Activated CD8-positive, alpha-beta memory T cell treated with anti-CD3 and anti-CD28 coated beads for 24 hours (primary cell): ENCODE data around the gene DARS1.
A peak's percentile ranks its signal among the peaks of the same experiment; 100 is the strongest.
"Not testable (repeated sequence)": the region's sequence is repeated elsewhere in the genome, so short reads cannot be mapped to it uniquely, and the experiment has no call there.

ENCODE experiments used
- DNase-seq: peaks from one replicate; pipeline ENCODE4 v3.0.0-alpha.2; 2020

The DARS1 gene

DNA sequence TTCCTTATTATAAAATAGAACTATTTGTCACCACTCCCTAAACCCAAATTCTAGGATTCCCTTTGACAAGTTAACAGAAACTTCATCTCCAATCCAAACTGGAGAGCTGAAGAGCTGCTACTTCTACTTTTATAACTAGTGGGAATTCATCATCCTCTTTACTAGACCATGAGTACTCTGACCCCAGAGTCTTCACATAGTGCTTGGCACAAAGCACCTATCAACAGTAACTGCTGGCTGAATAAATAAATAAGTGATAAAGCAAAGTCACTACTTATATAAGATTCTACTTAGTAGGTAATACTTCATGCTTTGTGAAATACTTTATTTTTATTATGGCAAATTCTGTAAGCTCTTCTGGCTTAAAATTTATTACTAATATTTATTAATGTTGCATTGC, 49.5 kb downstream of the DARS1 start:
- DNase-seq: no peak

DNA sequence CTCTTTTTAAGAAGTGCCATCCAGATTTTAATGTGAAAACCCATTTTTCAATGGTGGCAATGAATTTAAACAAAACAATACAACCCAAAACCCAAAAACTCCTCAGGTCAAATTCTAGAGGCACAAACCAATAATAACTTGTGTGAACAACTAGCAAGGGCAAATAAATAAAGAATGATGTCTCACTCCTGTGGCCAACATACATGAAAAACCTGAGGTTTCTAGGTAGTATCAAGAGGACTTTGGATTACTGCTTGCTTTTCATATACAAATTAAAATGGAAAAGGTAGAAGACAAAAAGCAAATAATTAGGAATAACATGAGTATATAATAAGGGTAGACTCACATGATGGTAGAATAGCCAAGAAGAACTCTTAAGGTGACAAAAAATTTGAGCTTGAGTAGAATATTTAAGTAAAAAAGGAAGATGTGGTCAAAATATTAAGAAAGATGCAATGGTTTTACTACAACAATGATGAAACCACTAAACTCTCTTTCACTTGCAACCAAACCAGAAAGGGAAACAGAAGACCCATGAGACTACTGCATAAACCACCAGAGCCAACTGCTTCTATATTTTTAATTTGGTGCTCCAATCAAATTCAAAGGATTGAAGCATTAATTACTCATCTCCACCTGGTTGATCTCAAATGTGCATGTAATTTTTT, 53.5 kb downstream of the DARS1 start:
- DNase-seq: no peak

DNA sequence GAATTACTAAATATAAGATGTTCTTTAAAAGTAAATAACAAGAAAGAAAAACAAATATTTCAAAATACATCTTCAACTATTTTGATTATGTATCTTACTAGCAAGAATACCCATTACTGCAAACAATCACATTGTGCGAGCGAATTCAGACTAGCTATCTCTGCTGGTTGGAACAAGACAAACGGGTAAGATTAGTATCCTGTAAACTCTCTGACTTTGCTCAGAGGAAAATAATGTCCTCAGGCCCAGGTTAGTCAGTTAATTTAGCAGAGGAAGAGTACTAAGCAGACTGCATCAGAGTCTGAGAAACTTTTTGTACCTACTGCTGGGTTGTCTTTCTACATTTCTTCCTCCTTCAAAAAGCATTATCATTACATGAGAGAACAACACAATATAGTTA, 58.8 kb downstream of the DARS1 start:
- no peak for DNase-seq

DNA sequence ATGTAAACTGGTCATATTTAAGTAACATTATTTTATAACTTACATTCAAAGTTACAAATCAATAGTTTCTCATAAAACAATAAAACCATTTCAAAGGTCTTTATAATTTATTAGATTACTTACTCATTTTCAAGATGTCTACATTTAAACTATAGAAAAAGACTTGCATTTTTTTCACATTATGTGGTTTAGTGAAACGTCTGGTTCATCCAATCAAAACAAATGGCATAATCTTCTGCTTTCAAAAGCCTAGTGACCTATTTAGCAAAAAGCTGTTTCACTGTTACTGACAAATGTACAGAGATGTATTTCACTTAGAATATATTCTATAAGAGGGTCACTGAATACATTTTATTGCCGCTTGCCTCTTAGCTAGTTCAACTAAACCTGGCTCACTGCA, 59.9 kb downstream of the DARS1 start:
- no peak for DNase-seq

DNA sequence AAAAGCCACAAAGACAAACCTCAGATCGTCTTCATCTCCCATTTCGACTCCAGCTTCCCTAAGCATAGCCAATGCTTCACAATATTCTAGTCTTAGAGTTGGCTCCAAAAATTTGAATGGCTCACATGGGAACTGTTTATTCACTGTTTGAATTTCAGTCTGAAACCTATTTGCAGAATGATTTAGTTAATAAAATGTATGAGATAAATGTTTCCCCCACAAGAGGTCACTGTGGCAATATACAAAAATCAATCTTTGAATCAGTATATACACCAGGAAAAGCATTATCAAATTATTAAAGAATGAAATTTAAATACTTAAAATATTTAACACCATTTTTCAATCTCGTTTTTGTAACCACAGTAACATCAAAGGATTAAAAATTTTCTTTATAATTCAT, 69.2 kb downstream of the DARS1 start:
- DNase-seq: no peak

DNA sequence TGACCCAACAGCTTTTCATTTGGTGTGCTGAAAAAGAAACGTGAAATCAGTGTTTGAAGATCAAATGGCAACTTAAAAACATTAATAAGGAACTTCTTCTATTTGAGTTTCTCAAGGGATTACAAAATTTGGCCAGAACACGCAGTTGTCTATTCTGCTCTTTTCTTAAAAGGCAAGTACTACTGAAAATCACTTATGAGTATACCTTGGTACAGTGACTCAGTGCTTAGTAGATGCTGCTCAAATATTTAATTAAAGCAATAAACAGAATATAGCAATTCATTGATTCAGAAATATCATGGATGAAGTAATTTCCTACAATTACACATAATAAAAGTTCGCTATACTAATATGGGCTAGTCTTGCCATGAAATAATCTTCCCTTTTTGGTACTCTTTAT, 70.9 kb downstream of the DARS1 start:
- DNase-seq: no peak

DNA sequence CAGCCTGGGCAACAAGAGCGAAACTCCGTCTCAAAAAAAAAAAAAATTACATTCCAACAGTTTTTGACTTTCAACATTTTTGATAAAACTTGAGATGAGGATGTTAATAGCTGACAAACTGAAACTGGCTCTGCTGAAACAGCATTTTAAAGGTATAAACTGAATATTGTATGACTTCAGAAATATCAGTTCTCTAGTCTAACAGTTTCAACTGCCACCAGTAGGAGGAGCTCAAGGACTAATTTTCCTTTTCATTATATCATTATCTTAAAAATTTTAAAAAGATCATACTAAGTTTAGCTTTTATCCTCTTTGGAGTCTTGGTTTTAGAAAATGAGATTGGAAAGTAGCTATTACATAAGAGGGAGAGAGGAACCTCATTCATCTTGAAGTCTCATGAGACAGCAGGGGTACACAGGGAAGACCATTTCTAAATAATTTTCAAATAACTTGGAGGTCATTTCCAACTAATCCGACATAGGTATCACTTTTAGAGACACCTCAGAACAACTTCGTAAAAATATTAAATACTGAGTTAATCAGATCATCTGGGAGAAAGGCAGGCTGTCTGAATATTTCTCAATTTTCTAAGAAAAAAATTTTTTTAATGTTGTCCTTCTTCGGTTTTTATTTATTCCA, 71.6 kb downstream of the DARS1 start:
- no peak for DNase-seq

DNA sequence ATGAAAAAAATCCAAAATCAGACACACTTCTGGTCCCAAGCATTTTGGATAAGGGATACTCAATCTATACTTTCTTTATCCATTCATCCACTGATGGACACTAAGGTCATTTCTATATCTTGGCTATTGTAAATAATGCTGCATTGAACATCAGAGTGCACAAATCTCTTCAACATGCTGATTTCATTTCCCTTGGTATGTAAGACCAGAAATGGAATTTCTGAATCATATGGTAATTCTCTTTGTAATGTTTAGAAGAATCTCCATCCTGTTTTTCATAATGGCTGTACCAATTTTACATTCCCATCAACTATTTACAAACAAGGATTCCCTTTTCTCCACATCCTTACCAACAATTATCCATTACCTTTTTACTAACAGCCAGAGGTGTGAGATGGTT, 75.5 kb downstream of the DARS1 start:
- no peak for DNase-seq

DNA sequence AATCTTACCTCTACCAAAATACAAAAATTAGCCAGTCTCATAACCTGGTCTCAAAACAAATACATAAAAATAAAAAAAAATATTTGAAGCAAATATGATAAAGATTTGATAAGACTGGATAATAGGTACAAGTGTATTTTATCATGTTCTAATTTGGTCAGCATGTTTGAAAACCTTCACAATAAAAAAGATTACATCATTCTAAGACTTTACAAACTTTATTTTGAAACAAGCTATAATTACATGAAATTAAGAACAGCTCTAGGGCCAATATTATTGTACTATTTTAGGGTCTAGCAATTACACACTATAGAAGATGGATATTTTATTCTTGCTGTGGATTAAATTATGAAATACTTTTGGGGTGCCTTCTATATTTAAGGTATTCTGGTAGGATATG, 79.7 kb downstream of the DARS1 start:
- no peak for DNase-seq

DNA sequence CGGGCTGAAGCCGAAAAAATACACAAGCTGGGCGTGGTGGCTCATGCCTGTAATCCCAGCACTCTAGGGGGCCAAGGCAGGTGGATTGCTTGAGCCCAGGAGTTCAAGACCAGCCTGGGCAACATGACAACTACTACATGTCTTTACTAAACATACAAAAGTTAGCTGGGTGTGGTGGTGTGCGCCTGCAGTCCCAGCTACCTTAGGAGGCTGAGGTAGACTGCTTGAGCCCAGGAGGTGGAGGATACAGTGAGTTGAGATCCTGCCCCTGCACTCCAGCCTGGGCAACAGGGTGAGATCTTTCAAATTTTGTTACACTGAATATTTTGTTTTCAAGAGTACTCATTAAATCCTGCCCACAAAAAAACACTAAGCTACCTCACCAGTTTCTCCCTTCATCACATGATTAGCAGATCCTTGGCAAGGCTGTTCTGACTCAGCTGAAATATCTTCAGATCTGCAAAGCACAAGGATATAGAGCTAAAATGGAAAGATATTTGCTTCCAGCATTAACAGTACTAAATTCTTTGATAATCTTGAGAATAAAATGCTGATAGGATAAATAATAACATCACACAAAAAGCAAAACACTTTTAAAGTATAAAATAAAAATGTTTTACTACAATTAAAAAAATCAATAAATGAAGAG, 81.0 kb downstream of the DARS1 start:
- DNase-seq: no peak

DNA sequence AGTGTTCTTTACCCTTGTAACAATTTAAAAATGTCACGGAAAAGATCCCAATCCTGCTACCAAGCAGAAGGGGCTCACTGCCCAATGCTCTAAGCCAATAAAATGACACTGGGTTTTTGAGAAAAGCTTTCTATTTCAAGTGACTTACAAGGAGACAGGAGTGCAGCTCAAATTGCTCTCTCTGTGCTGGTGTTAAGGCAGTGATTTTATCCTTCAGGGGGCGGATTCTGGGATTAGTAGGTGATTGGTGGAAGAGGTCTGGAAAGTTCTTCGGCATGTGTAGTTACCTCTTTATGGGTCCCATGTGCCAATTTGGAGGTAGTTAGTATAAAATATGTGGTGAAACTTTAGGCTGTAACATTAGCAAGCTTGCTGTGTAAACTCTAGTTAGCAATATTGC, 81.8 kb downstream of the DARS1 start:
- DNase-seq: no peak

DNA sequence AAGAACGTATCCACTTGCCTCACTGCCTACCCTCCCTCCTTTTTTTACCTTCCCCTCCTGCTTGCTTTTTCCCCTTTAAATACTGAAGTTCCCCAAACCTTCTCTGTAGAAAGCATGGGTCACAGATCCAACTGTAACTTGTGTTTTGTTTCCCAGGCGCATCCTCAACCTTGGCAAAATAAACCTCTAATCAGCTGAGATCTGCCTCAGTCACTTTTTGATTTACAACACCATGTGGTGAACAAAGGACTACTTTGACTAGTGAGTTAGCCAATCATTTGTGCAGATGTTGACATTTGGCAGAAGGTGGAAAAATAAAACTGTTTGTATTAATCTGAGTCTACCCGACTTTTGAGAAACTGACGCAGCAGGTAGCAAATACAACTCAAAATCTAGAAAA, 85.9 kb downstream of the DARS1 start:
- DNase-seq: no peak

DNA sequence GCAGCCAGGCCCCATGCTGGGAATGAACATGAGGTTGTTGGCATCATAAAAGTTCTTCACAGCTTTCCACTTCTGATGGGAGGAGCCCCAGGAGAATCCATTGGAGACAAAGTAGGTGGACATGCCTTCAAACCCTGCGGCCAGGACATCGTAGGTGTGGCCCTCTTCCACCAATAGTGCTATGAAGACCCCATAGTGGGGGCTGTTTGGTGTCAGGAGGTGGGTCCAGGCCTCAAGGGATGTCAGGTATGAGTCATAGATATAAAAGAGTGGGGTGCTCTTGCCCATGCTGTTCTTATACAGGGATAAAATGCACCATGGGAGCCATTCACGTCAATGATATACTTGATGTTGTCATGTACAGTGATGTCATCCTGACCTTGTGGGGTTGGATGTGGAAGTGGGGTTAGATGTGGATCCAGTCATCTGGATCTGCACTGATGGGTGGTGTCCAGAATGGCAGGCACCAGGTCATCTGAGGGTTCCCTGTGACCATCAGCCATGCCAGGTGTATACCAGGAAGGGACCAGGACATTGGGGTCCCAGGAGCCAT, 87.1 kb downstream of the DARS1 start:
- no peak for DNase-seq

DNA sequence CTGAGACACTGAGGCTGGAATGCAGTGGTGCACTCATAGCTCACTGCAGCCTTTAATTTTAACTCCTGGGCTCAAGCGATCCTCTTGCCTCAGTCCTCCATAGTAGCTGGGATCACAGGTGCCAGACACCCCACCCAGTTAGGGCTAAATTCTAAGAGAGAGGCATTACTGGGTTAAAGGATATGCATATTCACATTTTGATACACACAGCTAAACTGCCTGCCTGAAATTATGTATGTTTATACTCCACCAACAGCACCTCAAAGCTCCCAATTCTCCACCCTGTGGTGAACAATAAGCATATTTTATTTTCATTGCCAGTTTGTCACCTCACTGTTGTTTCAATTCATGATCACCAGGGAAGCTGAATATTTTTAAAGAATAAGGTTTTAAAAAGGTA, 90.5 kb downstream of the DARS1 start:
- DNase-seq: no peak

DNA sequence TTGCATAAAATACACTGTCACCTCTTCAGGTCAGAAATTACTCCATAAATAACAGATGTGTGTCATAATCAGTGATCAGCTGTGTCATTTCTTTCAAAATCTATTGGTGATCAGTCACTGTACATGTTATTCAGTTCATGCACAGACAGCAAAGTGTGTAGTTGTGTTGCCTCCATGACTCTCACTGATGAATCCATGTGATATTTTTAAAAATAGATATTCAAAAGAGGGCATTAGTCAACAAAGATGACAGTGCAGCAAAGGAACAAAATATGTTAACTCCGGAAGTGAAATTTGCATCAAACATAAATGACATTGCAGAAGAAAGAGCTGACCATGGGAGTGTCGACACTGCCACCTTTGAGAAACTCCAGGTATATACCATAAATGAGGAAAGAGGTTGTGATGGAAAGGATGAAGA, 92.0 kb downstream of the DARS1 start:
- DNase-seq: no peak

DNA sequence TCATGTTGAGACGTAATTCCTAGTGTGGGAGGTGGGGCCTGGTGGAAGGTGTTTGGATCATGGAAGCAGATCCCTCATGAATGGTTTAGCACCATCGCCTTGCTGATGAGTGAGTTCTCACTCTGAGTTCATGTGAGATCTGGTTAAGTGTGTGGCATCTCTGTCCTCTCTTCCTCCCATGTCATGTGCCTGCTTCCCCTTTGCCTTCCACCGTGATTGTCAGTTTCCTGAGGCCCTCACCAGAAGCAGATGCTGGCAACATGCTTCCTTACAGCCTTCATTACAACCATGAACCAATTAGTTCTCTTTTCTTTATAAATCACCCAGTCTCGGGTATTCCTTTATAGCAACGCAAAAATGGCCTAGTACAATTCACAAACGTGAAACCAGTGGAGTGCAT, 94.6 kb downstream of the DARS1 start:
- no peak for DNase-seq

DNA sequence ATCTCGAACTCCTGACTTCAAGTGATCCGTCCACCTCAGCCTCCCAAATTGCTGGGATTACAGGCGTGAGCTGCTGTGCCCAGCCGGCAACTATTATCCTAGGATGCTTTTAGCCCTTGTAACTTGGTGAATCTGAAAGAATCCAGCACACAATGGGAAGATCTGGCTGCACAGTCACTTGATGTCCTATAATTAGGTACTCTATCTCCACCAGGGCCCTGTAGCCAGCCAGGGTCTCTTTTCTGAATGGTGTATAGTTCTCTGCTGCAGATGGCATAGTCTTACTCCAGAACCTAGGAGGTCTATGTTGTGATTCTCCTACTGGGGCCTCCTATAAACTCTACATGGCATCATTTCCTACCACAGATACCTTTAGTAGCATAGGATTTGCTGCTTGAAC, 95.3 kb downstream of the DARS1 start:
- DNase-seq: no peak

DNA sequence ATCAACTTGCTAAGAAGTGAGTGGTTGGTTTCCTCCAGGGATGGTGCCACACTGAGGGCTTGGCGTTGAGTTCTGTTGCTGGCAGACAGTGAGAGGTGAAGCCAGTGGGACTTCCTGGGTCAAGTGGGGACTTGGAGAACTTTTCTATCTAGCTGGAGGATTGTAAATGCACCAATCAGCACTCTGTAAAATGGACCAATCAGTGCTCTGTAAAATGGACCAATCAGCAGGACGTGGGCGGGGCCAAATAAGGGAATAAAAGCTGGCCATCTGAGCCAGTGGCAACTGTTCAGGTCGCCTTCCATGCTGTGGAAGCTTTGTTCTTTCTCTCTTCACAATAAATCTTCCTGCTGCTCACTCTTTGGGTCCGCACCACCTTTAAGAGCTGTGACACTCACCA, 96.8 kb downstream of the DARS1 start:
- DNase-seq: not testable (repeated sequence)

DNA sequence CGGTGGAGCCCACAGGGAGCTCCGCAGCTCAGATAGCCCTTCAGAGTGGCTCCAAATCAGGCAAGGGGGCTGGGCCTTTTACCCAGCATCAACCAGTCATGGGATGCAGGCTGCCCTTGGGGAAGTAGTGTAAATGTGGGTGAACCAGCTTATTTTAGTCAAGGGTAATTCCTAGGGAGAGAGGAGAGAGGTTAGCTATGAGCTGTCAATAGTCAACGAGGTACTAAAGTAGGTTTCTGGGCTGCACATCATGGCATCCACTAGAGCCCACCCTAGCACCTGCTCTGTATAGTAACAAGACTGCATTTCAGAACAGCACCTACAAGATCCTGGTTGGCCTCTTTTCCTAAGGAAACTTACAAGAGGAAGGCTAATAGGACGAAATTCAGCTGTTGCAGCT, 99.7 kb downstream of the DARS1 start:
- DNase-seq: no peak

DNA sequence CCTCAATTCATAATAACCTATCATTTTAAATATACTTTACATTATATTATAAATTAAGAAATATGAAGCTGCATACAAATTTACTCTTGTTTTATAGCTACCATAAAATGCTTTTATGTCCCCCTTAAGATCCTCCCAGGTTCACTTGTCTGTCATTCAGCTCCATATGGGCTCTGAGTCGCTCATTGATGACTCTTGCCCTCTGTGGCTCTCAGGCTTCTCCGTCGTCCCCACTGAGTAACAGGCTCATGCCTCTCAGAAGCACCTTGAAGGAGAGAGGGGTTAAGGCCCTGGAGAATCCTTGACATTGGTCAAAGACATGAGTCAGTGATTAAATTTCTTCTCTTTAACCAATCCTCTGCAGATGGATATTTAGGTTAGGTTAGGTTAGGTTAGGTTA, 103.0 kb downstream of the DARS1 start:
- no peak for DNase-seq

DNA sequence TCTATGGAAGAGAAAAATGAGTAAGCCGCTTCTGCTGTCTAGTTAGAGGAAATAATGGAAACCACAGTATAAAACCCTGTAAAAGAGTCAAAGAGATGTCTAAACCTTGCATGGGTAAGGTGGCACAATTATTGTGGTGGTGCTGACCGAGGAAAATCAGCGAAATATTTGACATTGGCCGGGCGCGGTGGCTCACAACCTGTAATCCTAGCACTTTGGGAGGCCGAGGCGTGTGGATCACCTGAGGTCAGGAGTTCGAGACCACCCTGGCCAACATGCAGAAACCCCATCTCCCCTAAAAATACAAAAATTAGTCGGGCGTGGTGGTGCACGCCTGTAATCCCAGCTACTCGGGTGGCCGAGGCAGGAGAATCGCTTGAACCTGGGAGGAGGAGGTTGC, 108.7 kb downstream of the DARS1 start:
- DNase-seq: peak; percentile 62

DNA sequence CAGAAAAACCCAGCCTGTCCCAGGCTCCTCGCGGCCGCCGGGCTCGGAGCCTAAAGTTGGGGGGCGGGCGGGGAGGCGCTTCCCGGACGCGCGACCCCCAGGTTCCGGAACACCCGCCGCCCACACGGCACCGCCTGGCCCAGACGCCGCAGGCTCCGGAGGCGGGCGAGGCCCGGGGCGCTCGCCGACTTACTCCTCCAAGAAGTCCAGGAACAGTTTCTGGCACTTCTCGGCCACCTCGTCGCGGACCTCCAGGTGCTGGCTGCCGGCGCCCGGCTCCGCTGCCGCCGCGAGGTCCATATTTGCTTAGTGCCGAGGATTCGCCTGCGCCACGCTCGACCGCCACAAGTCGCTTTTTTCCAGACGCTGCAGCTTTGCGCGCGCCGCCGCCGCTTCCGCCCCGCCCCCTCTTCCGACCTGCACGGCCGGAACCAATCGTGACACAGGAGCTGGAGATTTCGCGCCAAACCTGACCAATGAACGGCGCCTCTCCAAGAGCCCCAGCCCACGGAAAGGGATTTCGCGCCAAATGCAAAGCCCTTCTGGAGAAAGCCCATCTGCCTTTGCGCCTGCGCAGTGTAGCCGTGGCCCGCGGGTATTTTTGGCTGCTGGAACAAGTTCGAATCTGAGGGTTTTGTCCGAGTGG, 109.2 kb downstream of the DARS1 start, which contains the start of gene MCM6:
MCM6 (minus strand) TSS at position 378 of the 646 bp plus-strand sequence; CDS start at position 300, 78 bp downstream.
- DNase-seq: peak; percentile 98

DNA sequence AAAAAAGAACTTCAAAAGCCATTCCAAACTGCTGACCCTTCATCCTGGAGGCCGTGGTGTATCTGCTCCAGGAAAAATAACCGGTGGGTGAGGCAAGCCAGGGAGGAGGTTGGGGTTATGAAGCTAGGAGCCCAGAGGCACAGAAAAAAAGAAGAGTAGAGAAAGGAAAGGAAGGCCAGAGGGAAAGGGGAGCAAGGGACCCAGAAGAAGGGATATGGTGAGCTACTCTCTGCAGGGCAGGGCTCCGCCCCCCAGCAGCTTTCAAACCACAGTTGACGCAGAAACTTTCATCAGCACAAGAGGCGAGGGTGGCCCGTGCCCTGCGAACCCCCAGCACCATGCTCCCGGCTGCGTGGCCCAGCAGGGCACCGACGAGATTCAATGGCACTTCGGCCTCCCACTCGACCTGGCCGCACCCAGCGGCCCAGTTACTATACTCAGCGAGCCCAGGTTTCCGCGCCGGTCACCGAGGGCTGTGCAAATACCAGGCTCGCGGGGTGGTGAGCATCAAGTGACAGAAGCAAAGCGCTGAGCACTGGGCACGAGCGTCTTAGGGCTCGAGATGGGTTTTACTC, 109.8 kb downstream of the DARS1 start:
- peak; percentile 90 for DNase-seq
